H1 (cell line): Measurements from ENCODE around the gene HES1. TPM values are rescaled to one million over a fixed set of nuclear protein-coding genes. Genes with fewer than 3 reads are reported as not detected.

ENCODE experiments used
- ASH2L ChIP-seq: fragments of 200-600, 300-600 bp; sonication (generic); IDR thresholded peaks from one replicate; pipeline ENCODE4 v1.7.1; 2017; ENCODE audit warnings: low read length
- CBX5 ChIP-seq: fragments of 300-800, 300-1000 bp; sonication (generic); IDR thresholded peaks from 2 replicates; pipeline ENCODE4 v1.7.1; 2016; ENCODE audit warnings: antibody characterized with exemption, low read length, low read depth
- CEBPB ChIP-seq: IDR thresholded peaks from 2 replicates; pipeline ENCODE4 v1.6.1; 2012; ENCODE audit warnings: low read depth, low read length
- CREB1 ChIP-seq: IDR thresholded peaks from 2 replicates; pipeline ENCODE4 v1.6.1; 2012; ENCODE audit warnings: inconsistent platforms
- EP300 ChIP-seq, 2 experiments: IDR thresholded peaks; 1 replicate in 1 of 2; 2 replicates in 1 of 2; pipeline ENCODE4 v1.6.1; 2011 to 2012; ENCODE audit warnings: low read depth in 2 of 2, low read length in 2 of 2, mild to moderate bottlenecking in 2 of 2, borderline replicate concordance in 1 of 2, inconsistent platforms in 1 of 2, moderate library complexity in 1 of 2
- HDAC6 ChIP-seq: IDR thresholded peaks from one replicate; pipeline ENCODE4 v1.7.1; 2012; ENCODE audit warnings: low read depth, mild to moderate bottlenecking, inconsistent platforms, low read length, moderate library complexity
- JUND ChIP-seq: IDR thresholded peaks from 2 replicates; pipeline ENCODE4 v1.6.1; 2011; ENCODE audit warnings: mild to moderate bottlenecking, improper control_type of control experiment, low read length
- PHF8 ChIP-seq: fragments of 200-600 bp; sonication (generic); conservative IDR thresholded peaks from 2 replicates; pipeline ENCODE4 v1.7.1; 2012; ENCODE audit warnings: low read depth, mild to moderate bottlenecking, inconsistent platforms, low read length, moderate library complexity
- POLR2AphosphoS5 ChIP-seq: IDR thresholded peaks from 2 replicates; pipeline ENCODE4 v1.6.1; 2011; ENCODE audit warnings: low read depth, low read length
- RXRA ChIP-seq: IDR thresholded peaks from 2 replicates; pipeline ENCODE4 v1.6.1; 2011; ENCODE audit warnings: low read depth, mild to moderate bottlenecking, low read length, moderate library complexity; ENCODE audit not compliant: insufficient read depth
- SP1 ChIP-seq: IDR thresholded peaks from 2 replicates; pipeline ENCODE4 v1.6.1; 2011; ENCODE audit warnings: low read depth, low read length
- TAF7 ChIP-seq: optimal IDR thresholded peaks from 2 replicates; pipeline ENCODE3; 2011; ENCODE audit warnings: low read depth, mild to moderate bottlenecking, inconsistent platforms, low read length, moderate library complexity, borderline replicate concordance
- TBP ChIP-seq: IDR thresholded peaks from 2 replicates; pipeline ENCODE4 v1.6.1; 2011; ENCODE audit warnings: low read depth, low read length, improper control_type of control experiment
- TEAD4 ChIP-seq: IDR thresholded peaks from 2 replicates; pipeline ENCODE4 v1.6.1; 2012; ENCODE audit warnings: low read depth, low read length, inconsistent platforms, mixed read lengths
- polyA plus RNA-seq, 7 experiments: library from polyadenylated mRNA; depleted of rRNA in 3 of 7; stranded (reverse) in 5 of 7; unstranded in 2 of 7; fragments of >200 nt in 5 of 7; fragments of 200-250 nt in 2 of 7; gene quantifications; 1 replicate in 5 of 7; 2 replicates in 1 of 7; 4 replicates in 1 of 7; pipeline versions ENCODE4 v1.2.1 to v1.2.3, GENCODE V29; 2011 to 2013; ENCODE audit warnings: missing spikeins in 2 of 7, mixed read lengths in 2 of 7
- total RNA-seq: library from RNA; stranded (reverse); fragmentation: NEBNext Ultra II Directional; extraction: Animal tissue kit (Norgen Biotek cat#: 25700); gene quantifications from 2 replicates; pipeline ENCODE4 v1.2.1, GENCODE V29; 2021
- TF ChIP-seq, protein P1 (sequence below): IDR thresholded peaks from 2 replicates; pipeline ENCODE4 v1.6.1; 2011; ENCODE audit warnings: low read depth, mild to moderate bottlenecking, low read length; ENCODE audit not compliant: insufficient read depth
- TF ChIP-seq, protein P2 (sequence below): IDR thresholded peaks from 2 replicates; pipeline ENCODE4 v1.6.1; 2012; ENCODE audit warnings: inconsistent platforms

HES1 gene
- total and polyA plus RNA-seq, 2 of the 8 experiments (the other 6 are each of a cell fraction or from before 2014, with no cell fraction given), result 7.9 to 12.9 TPM

DNA sequence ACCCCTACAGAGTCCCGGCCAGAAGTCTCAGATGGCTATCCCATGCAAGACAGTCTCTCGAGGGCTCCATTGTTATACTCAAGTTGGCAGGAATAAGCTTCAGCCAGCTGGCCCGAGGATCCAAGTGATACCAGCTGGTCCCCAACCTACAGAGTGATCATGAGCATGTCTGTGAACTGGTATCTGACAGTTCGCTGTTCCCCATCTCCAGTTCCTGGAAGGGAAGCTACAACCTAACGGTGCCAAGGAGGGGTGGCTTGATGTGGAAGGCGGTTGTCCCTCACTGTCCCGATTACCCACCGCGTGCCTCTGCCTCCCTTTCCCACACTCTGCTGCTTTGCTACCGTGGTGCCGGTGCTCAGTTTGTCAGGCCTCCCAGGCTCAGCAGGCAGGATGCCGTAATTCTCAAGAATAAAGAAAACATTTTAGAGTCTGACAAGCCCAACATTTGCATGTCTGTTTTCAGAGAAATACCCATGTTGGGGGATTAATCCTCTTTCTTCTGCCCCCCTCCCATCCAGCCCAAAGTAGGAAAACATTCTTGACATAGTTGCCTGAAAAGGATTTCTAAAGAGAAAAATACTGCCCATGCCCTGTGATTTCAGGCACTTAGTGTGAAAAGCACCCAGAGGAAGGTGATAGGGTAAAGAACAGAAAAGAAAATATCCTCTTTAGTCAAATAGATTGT is 49.4 kb upstream of the HES1 start (continued):
- TF ChIP-seq CBX5 (no peak), CREB1 (no peak), TBP (0 out of 2 replicates have a peak, but pooled peaks have one; percentile 16), TEAD4 (peak; percentile 88), PHF8 (no peak), HDAC6 (no peak), POLR2AphosphoS5 (no peak), CEBPB (no peak), JUND (no peak), EP300 (IDR thresholded peaks at IDR 0.05; ENCODE audit: borderline replicate concordance in 1 of 2, low read depth in 2 of 2, low read length in 2 of 2) (no peak), ASH2L (no peak), RXRA (no peak), SP1 (no peak), TAF7 (no peak)
- TF ChIP-seq, protein P1, sequence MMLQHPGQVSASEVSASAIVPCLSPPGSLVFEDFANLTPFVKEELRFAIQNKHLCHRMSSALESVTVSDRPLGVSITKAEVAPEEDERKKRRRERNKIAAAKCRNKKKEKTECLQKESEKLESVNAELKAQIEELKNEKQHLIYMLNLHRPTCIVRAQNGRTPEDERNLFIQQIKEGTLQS, result no peak
- TF ChIP-seq, protein P2, sequence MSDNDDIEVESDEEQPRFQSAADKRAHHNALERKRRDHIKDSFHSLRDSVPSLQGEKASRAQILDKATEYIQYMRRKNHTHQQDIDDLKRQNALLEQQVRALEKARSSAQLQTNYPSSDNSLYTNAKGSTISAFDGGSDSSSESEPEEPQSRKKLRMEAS, result peak; percentile 93
- TF ChIP-seq, all 59 proteins: peak for 5
